Colonic mucosa (tissue), 4 donors: ENCODE measurements around the gene NEFH. TPM values are rescaled to one million over a fixed set of nuclear protein-coding genes. Genes with fewer than 3 reads are reported as not detected.

Source experiments
- DNase-seq: peaks from one replicate; pipeline ENCODE4 v3.0.0-alpha.2; 2020
- H3K27ac ChIP-seq: fragments of 200-600 bp; one replicate; pipeline ENCODE4 v1.8.0; 2021
- H3K27me3 ChIP-seq: fragments of 200-600 bp; one replicate; pipeline ENCODE4 v1.8.0; 2021
- H3K36me3 ChIP-seq: fragments of 200-600 bp; one replicate; pipeline ENCODE4 v1.8.0; 2021
- H3K4me1 ChIP-seq: fragments of 200-600 bp; one replicate; pipeline ENCODE4 v1.8.0; 2021; ENCODE audit warnings: mild to moderate bottlenecking
- H3K4me3 ChIP-seq: fragments of 200-600 bp; one replicate; pipeline ENCODE4 v1.8.0; 2021
- H3K9ac ChIP-seq, 2 donors: one replicate each; pipeline ENCODE4 v1.7.0; 2013; ENCODE audit warnings: control low read depth in 2 of 2, low read depth in 2 of 2, low read length in 2 of 2
- H3K9me3 ChIP-seq: fragments of 200-600 bp; one replicate; pipeline ENCODE4 v1.8.0; 2021
- CTCF ChIP-seq: fragments of 200-600 bp; IDR thresholded peaks from one replicate; pipeline ENCODE4 v1.8.0; 2022; ENCODE audit warnings: antibody characterized with exemption, mild to moderate bottlenecking
- intact Hi-C: fragments of 100-400 bp; cut with DNase I; formaldehyde crosslinking; loops from one replicate; pipeline ENCODE4 v1.14.1; 2022
- total RNA-seq, 2 donors: library from RNA; stranded (reverse); fragmentation: NEBNext Ultra II Directional in 1 of 2; extraction: Animal tissue kit (Norgen Biotek cat#: 25700) in 1 of 2; gene quantifications; one replicate each; pipeline ENCODE4 v1.2.1, GENCODE V29; 2021
- donor health status: healthy.
- donor health status: DM: no; HTN: no; CAD: no.
- donor health status: DM: no; HTN: no; CAD: no.

The NEFH gene
- total RNA-seq, 2 donors from 2014 or later: 0.42 TPM

- H3K4me1 ChIP-seq: no peaks in the 10 kb centered on the region
- H3K4me3 ChIP-seq: no peak overlapping the region
- H3K9ac ChIP-seq: no peak overlapping the region
- no peaks in the 10 kb centered on the region for H3K27me3 ChIP-seq
- peaks cover 7% of the 10 kb centered on the region for H3K36me3 ChIP-seq
- no peak for TF ChIP-seq CTCF
- no peaks in the 10 kb centered on the region for H3K9me3 ChIP-seq
- intact Hi-C loops: no loop called here
- no peak overlapping the region for H3K27ac ChIP-seq
- no peak for DNase-seq
Measured at GRCh38 chr22:29509298-29509697, 29.3 kb downstream of the NEFH start.

- Histone ChIP-seq H3K36me3 (peaks cover 7% of the 10 kb centered on the region), H3K4me3 (no peak overlapping the region), H3K27ac (no peak overlapping the region), H3K27me3 (no peaks in the 10 kb centered on the region), H3K9ac (no peak overlapping the region), H3K4me1 (no peaks in the 10 kb centered on the region), H3K9me3 (no peaks in the 10 kb centered on the region)
- no peak for TF ChIP-seq CTCF
- intact Hi-C loops: no loop called here
- no peak for DNase-seq
Measured at GRCh38 chr22:29509815-29510214, 29.8 kb downstream of the NEFH start.

GRCh38 chr22:29510542-29510941 lies 30.5 kb downstream of the NEFH start:
- intact Hi-C loops: no loop called here
- Histone ChIP-seq H3K9ac (no peak overlapping the region), H3K4me1 (no peaks in the 10 kb centered on the region), H3K9me3 (no peaks in the 10 kb centered on the region), H3K27me3 (no peaks in the 10 kb centered on the region), H3K36me3 (peaks cover 7% of the 10 kb centered on the region), H3K4me3 (no peak overlapping the region), H3K27ac (no peak overlapping the region)
- DNase-seq: no peak
- TF ChIP-seq CTCF: no peak

GRCh38 chr22:29511126-29511862 lies 31.3 kb downstream of the NEFH start:
- no peak for TF ChIP-seq CTCF
- intact Hi-C loops: no loop called here
- peaks cover 7% of the 10 kb centered on the region for H3K36me3 ChIP-seq
- no peak overlapping the region for H3K4me3 ChIP-seq
- no peak for DNase-seq
- no peak overlapping the region for H3K27ac ChIP-seq
- H3K9me3 ChIP-seq: no peaks in the 10 kb centered on the region
- no peaks in the 10 kb centered on the region for H3K27me3 ChIP-seq
- no peak overlapping the region for H3K9ac ChIP-seq
- H3K4me1 ChIP-seq: no peaks in the 10 kb centered on the region

- H3K4me1 ChIP-seq: no peaks in the 10 kb centered on the region
- H3K9me3 ChIP-seq: no peaks in the 10 kb centered on the region
- no peak overlapping the region for H3K27ac ChIP-seq
- H3K9ac ChIP-seq: no peak overlapping the region
- peaks cover 7% of the 10 kb centered on the region for H3K36me3 ChIP-seq
- no peak overlapping the region for H3K4me3 ChIP-seq
- intact Hi-C loops: no loop called here
- H3K27me3 ChIP-seq: no peaks in the 10 kb centered on the region
- no peak for DNase-seq
- no peak for TF ChIP-seq CTCF
Measured at GRCh38 chr22:29512031-29512430, 32.0 kb downstream of the NEFH start.
